ENCODE results near the gene LSM3.
"Not testable (repeated sequence)": the region's sequence is repeated elsewhere in the genome, so short reads cannot be mapped to it uniquely, and the experiment has no call there.

Gene LSM3

GRCh38 chr3:14223595-14223994, 45.0 kb downstream of the LSM3 start:
- DNase-seq = no peak

DNA sequence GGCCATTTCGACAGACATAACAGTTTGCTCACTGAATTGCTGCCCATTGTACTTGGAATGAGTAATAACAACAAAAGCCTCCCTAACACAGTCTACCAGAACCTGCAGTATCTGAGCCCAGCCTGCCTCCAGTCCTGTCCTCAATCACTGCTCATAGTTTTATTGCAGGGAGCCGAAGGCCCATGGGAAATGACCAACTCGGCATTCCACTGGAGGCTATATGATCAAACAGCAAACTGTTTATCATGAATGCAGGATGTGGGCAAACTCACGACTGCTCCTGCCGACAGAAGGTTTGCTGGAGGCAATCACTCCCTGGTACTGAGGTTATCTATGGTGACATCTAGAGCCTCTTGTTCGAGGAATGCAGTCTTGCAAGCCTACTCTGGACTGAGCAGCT, 46.3 kb downstream of the LSM3 start:
- no peak for DNase-seq

- DNase-seq = no peak
Observed at GRCh38 chr3:14225421-14225820, 46.8 kb downstream of the LSM3 start.

GRCh38 chr3:14226351-14226750, 47.7 kb downstream of the LSM3 start:
- DNase-seq = not testable (repeated sequence)

GRCh38 chr3:14227856-14228255, 49.2 kb downstream of the LSM3 start:
- no peak for DNase-seq

DNA sequence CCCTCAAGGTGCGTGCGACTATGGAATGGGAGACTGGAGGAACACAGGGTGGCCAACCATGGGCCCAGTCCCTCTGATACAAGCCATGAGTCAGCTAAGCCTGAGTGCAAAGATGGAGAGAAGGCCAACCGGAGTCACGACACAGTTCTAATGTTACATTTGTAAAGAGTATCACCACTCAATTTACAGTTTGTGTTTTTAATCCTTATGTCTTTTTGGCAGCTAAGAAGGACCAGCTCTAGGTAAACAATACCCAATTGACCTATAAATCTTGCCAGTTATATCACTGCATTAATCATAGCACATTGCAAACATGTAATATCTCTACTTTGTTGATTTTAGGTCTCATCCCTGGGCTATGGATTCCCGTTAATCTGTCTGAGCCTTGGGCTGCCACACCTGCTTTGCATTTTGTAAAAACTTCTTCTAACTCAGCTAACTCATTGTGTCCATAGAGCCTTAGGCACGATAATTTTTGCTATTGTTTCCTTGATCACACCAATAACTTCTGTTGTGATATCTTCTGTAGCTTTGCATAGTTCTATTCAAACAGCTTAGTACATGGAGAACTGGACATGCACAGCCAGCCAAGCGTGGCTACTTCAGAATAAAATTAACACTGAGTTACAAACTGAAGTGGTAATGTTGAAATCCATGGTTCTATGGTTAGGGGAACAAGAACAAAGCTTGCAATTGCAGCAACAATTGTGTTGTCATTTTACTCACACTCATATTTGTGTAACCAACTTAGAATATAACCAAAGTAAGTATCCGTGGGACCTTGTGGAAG, 50.3 kb downstream of the LSM3 start:
- no peak for DNase-seq

DNA sequence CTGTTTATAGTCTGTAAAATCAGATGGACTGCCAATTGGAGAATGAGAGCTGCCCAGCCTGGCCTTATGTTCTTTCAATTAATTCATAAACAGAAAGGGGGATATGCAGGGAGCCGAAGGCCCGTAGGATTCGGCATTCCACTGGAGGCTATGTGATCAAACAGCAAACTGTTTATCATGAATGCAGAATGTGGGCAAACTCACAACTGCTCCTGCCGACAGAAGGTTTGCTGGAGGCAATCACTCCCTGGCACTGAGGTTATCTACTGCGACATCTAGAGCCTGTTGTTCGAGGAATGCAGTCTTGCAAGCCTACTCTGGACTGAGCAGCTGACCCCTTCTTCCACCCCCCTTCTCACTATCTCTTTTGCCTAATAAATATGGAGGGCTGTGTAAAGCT, 51.1 kb downstream of the LSM3 start:
- DNase-seq = not testable (repeated sequence)

- DNase-seq = no peak
Observed at GRCh38 chr3:14230729-14231128, 52.1 kb downstream of the LSM3 start.

DNA sequence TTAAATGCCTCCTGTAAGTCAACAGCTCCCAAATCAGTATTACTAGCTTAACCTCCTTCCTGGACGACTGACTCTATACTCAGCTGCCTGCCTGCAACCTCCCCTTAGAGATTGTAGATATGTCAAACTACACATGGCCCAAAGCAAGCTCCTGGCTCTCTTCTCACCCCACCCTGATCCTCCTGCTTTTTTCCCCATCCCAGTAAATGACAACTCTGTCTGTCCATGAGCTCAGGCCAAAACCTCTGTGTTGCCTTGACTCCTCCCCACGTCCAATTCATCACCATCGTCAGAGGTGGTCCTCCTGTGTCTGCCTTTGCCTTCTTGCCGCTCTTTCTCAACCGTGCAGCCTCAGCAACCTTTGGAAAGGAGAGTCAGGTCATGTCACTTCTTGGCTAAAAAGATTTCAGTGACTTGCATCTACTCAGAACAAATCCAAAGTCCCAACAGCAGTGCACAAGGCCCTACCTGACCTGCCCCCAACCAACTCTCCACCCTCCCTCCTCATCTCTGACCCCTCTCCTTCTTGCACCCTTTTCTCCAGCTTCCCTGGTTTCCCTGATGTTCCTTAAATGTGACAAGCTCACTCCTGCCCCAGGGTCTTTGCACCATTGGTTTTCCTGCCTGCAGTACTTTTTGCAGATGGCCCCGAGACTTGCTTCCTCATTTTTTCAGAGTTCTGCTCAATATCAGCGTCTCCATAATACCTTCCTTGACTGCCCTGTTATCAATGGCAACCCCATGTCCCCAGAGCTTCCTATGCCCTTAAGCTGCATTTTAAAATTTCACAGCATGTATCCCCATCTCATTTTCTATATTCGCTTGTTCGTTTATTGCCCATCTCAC, 52.8 kb downstream of the LSM3 start:
- no peak for DNase-seq

- no peak for DNase-seq
Observed at GRCh38 chr3:14231998-14232501, 53.4 kb downstream of the LSM3 start.

- no peak for DNase-seq
Observed at GRCh38 chr3:14234251-14235002, 55.8 kb downstream of the LSM3 start.

DNA sequence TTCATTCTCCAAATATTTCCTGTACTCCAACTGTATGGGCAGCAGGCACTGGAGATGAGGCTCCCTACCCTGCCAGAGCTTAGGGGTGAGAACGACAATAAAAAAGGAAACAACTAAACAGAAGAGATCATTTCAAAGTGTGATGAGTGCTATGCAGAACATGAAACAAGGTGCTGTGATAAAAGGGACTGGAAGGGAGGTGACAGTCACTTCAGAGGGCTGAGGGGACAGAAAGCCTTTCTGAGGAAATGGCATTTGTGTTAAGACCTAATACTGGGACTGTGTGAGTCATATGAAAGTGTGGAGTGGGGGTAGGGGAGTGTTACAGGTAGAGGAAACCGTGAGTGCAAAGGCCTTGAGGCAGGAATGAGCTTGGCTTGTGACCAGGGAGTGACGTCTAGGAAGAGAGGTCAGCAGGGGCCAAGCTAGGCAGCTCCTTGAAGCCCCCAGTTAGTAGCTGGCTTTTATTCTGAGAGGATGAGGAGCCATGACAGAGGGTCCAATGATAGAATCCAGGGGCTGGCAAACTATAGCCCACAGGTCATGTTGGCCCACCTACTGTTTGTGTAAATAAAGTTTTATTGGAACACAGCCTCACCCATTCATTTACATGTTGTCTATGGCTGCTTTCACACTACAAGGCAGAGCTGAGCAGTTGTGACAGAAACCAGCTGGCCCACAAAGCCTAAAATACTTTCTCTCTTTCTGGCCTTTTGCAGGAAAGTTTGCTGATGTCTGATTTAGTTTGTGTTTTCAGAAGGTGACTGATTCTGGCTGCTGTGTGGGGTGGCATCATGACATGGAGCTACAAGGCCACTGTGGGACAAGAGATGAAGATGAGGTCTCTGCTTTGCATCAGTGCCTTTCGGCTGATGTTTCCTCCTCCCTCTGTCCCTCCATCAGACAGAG, 56.6 kb downstream of the LSM3 start:
- no peak for DNase-seq

- no peak for DNase-seq
Observed at GRCh38 chr3:14235912-14236295, 57.3 kb downstream of the LSM3 start.

DNA sequence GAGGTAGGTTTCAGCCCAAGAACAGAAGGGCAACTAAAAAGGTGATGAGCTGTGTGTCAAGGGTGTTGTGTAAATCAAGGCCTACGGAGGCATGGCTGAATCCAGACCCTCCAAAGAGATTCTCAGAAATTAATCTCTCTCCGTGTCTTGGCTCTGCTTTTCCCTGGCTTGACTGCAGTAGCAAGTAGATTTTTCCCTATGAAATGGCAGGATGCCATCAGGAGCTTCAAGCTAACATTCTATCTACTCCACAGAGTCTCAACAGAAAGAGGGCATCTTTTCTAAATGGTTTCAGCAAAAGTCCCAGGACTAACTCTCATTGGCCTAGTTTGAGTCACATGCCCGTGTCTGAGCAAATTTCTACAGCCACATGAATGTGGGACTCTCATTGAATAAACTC, 58.3 kb downstream of the LSM3 start:
- no peak for DNase-seq

GRCh38 chr3:14237457-14237856, 58.8 kb downstream of the LSM3 start:
- DNase-seq = no peak

DNA sequence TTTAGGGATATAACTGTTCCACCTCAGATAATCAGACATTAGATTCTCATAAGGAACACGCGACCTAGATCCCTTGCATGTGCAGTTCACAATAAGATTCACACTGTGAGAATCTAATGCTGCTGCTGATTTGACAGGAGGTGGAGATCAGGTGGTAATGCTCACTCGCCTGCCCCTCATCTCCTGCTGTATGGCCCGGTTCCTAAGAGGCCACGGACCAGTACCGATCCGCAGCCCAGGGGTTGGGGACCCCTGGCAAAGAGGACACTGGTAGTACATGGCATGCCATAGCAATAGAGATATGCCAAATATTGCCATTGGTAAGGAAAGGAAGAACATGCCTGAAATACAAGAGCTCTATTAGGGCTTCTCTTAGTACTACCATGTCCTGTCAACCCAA, 59.7 kb downstream of the LSM3 start:
- no peak for DNase-seq

DNA sequence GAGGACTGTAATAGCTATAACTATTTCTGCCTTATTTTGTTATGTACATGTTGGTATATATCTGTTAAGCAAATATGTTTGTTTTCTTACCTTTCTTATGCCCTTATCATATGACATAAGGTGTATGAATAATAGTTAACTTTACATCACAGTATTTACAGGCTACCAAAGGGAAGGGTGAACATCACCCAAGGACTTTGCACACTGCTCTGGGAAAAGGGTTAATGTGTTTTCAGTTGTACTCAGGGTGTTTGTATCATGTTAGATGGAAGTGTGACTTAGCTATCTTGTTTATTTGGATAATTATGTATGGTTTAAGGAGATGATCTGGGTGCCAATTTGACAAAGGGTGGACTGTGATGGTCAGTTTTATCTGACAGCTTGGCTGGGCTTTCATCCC, 60.3 kb downstream of the LSM3 start:
- DNase-seq = no peak

DNA sequence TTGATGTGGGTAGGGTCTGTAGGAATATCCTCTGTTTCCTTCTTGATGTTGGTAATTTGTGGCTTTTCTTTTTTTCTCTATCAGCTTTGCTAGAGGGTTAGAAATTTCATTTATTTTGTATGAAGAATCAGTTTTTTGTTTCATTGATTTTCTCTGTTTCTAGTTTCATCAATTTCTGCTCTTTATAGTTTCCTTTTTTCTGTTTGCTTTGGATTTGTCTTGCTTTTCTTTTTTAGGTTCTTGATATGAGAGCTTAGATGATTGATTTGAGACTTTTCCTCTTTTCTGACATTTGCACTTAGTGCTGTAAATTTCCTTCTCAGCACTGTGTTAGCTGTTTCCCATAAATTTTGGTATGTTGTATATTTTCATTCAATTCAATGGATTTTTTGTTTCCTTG, 61.3 kb downstream of the LSM3 start:
- no peak for DNase-seq

- no peak for DNase-seq
Observed at GRCh38 chr3:14240366-14240765, 61.7 kb downstream of the LSM3 start.

DNA sequence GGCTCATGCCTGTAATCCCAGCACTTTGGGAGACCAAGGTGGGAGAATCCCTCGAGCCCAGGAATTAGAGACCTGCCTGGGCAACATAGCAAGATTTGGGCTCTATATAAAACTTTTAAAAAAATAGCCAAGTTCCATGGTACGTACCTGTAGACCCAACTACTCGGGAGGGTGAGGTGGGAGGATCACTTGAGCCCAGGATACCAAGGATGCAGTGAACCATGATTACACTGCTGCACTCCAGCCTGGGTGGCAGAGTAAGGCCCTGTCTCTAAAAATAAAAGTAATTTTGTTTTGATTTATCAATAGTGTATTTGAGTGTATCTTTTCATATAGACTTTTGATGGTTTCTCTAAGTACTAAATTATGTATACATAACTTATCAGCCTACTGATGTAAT, 63.1 kb downstream of the LSM3 start:
- no peak for DNase-seq

DNA sequence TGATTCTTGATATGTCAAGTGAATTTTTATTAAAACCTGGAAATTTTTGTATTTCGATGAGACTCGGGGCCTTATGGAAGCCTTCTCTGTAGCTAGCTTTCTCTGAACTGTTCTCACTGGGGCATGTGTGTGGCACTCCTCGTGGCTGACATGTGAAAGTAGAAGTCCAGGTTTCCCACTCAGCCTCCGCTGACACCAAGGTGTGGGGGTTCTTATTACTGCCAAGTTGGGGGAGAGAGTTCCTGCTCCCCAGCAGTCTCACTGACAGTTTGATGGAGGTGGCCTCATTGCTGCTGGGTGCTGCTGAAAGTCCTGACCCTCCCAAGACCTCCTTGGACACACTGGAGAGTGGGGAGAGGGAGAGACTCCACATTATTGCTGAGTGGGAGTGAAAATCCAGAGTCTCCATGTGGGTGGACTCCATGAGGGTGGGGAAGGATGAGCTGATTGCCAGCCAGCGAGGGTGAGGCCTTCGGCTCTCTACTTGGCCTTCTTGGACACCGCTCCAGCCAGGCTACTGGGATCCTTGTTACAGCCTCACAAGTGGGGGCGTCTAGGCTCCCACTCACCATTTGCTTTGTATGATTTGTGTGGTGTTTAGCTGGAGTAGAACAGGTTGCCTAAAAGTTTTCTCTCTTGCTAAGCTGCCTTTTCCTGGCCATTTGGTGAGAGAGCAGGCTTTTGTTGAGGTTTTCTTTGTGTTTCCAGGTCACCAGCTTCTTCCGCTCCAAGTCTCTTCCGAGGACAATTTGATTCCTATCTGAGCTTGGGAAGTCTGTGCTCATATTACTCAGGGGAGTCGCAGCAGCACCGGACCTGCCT, 64.1 kb downstream of the LSM3 start:
- no peak for DNase-seq

Data from NCI-H1105 treated with DMSO at 0.1 percent for 48 hours (cell line).